Ovary (tissue), 3 donors: ENCODE data around the gene GART.

Experiments
- CTCF ChIP-seq, 3 donors: fragments of 450-650 bp in 2 of 3; fragments of 200-600 bp in 1 of 3; IDR thresholded peaks; one replicate each; pipeline versions ENCODE4 v1.5.1 to v1.8.0; 2016 to 2022; ENCODE audit warnings: antibody characterized with exemption in 3 of 3, mild to moderate bottlenecking in 1 of 3
- POLR2A ChIP-seq: fragments of 450-650 bp; IDR thresholded peaks from one replicate; pipeline ENCODE4 v1.6.1; 2017; ENCODE audit warnings: antibody characterized with exemption, mild to moderate bottlenecking, moderate library complexity
- donor health status: DM: no; HTN: no; CAD: no.

GRCh38 chr21:33559813-33560212 is 17.9 kb upstream of the GART start:
- TF ChIP-seq POLR2A (no peak), CTCF (IDR thresholded peaks at IDR 0.05) (no peak)
